Measurements from ENCODE around the gene SPI1.
"Not testable (repeated sequence)": the region's sequence is repeated elsewhere in the genome, so short reads cannot be mapped to it uniquely, and the experiment has no call there.

Gene SPI1

GRCh38 chr11:47318166-47318565, 60.2 kb downstream of the SPI1 start:
- no peaks in the 10 kb centered on the region for H3K27me3 ChIP-seq (ENCODE audit: insufficient read depth, low read length)
- H2AFZ ChIP-seq (ENCODE audit: low read depth, low read length), result no peak overlapping the region
- peaks cover 42% of the 10 kb centered on the region for H3K36me3 ChIP-seq (ENCODE audit: insufficient read depth, low read length)
- H3K4me1 ChIP-seq (ENCODE audit: insufficient read depth, low read length), result no peaks in the 10 kb centered on the region
- H3K4me3 ChIP-seq (ENCODE audit: low read length), result no peak overlapping the region
- H3K9me3 ChIP-seq (ENCODE audit: low read length), result no peaks in the 10 kb centered on the region

GRCh38 chr11:47317064-47317828, 61.1 kb downstream of the SPI1 start:
- H3K4me3 ChIP-seq (ENCODE audit: low read length), result no peak overlapping the region
- H3K27me3 ChIP-seq (ENCODE audit: insufficient read depth, low read length), result no peaks in the 10 kb centered on the region
- no peak overlapping the region for H2AFZ ChIP-seq (ENCODE audit: low read depth, low read length)
- H3K4me1 ChIP-seq (ENCODE audit: insufficient read depth, low read length), result no peaks in the 10 kb centered on the region
- peaks cover 43% of the 10 kb centered on the region for H3K36me3 ChIP-seq (ENCODE audit: insufficient read depth, low read length)
- no peaks in the 10 kb centered on the region for H3K9me3 ChIP-seq (ENCODE audit: low read length)

- H3K4me1 ChIP-seq (ENCODE audit: insufficient read depth, low read length); H2AFZ ChIP-seq (ENCODE audit: low read depth, low read length); H3K9me3 ChIP-seq (ENCODE audit: low read length); H3K4me3 ChIP-seq (ENCODE audit: low read length); H3K27me3 ChIP-seq (ENCODE audit: insufficient read depth, low read length): not testable (repeated sequence)
- peaks cover 44% of the 10 kb centered on the region for H3K36me3 ChIP-seq (ENCODE audit: insufficient read depth, low read length)
Observed at GRCh38 chr11:47316501-47316900, 61.8 kb downstream of the SPI1 start.

GRCh38 chr11:47314992-47315391, 63.4 kb downstream of the SPI1 start:
- Histone ChIP-seq H3K4me3 (ENCODE audit: low read length) (no peak overlapping the region), H3K27me3 (ENCODE audit: insufficient read depth, low read length) (no peaks in the 10 kb centered on the region), H3K36me3 (ENCODE audit: insufficient read depth, low read length) (peaks cover 49% of the 10 kb centered on the region), H3K4me1 (ENCODE audit: insufficient read depth, low read length) (no peaks in the 10 kb centered on the region), H2AFZ (ENCODE audit: low read depth, low read length) (no peak overlapping the region), H3K9me3 (ENCODE audit: low read length) (no peaks in the 10 kb centered on the region)

- H3K36me3 ChIP-seq (ENCODE audit: insufficient read depth, low read length), result peaks cover 55% of the 10 kb centered on the region
- no peaks in the 10 kb centered on the region for H3K9me3 ChIP-seq (ENCODE audit: low read length)
- H2AFZ ChIP-seq (ENCODE audit: low read depth, low read length), result no peak overlapping the region
- H3K4me3 ChIP-seq (ENCODE audit: low read length), result no peak overlapping the region
- H3K4me1 ChIP-seq (ENCODE audit: insufficient read depth, low read length), result peaks cover 7% of the 10 kb centered on the region
- H3K27me3 ChIP-seq (ENCODE audit: insufficient read depth, low read length), result no peaks in the 10 kb centered on the region
Observed at GRCh38 chr11:47308050-47308823, 70.1 kb downstream of the SPI1 start.

GRCh38 chr11:47306484-47306844, 71.9 kb downstream of the SPI1 start:
- H2AFZ ChIP-seq (ENCODE audit: low read depth, low read length), result no peak overlapping the region
- H3K4me1 ChIP-seq (ENCODE audit: insufficient read depth, low read length), result peaks cover 7% of the 10 kb centered on the region
- H3K4me3 ChIP-seq (ENCODE audit: low read length), result no peak overlapping the region
- no peaks in the 10 kb centered on the region for H3K27me3 ChIP-seq (ENCODE audit: insufficient read depth, low read length)
- H3K9me3 ChIP-seq (ENCODE audit: low read length), result peaks cover 7% of the 10 kb centered on the region
- peaks cover 57% of the 10 kb centered on the region for H3K36me3 ChIP-seq (ENCODE audit: insufficient read depth, low read length)

GRCh38 chr11:47305734-47306483, 72.4 kb downstream of the SPI1 start:
- peaks cover 7% of the 10 kb centered on the region for H3K9me3 ChIP-seq (ENCODE audit: low read length)
- H3K36me3 ChIP-seq (ENCODE audit: insufficient read depth, low read length), result peaks cover 54% of the 10 kb centered on the region
- H3K27me3 ChIP-seq (ENCODE audit: insufficient read depth, low read length), result no peaks in the 10 kb centered on the region
- peaks cover 7% of the 10 kb centered on the region for H3K4me1 ChIP-seq (ENCODE audit: insufficient read depth, low read length)
- H3K4me3 ChIP-seq (ENCODE audit: low read length), result no peak overlapping the region
- H2AFZ ChIP-seq (ENCODE audit: low read depth, low read length), result no peak overlapping the region
